Heart left ventricle (tissue), 13 donors: Measurements from ENCODE around the gene ZBTB7B.

Experiments used
- POLR2A ChIP-seq, 2 donors: fragments of 450-650 bp; IDR thresholded peaks; one replicate each; pipeline ENCODE4 v1.6.1; 2017; ENCODE audit warnings: antibody characterized with exemption in 2 of 2, mild to moderate bottlenecking in 2 of 2, moderate library complexity in 2 of 2
- TF ChIP-seq, protein P1 (sequence below), 12 donors: fragments of 200-600 bp; sonication (generic) in 4 of 12; IDR thresholded peaks; one replicate each; pipeline versions ENCODE4 v1.5.0 to v1.8.0; 2018 to 2022; ENCODE audit warnings: antibody characterized with exemption in 12 of 12, mild to moderate bottlenecking in 5 of 12
- donor health status: ischemic (EF 13 %, LVEDD 7.1; RV severe dilation, severe dysfunction).
- donor health status: DM: no; HTN: yes; CAD: no.
- donor health status: DM: no; HTN: no; CAD: no.
- donor health status: ischemic (EF 25% LVEDD 6.9; RV normal size, moderate dysfunction).
- donor health status: ischemic (EF 25% LVEDD 5.7; RV mildly dilated, moderate dysfunction).
- donor health status: ischemic (EF 35%, LVEDD 5.7; RV mildly dilated, moderate dysfunction).
- donor health status: nonischemic (EF 11% LVEDD 7.7; RV severe dilation, severe dysfunction).
- donor health status: DM: yes; HTN: yes; CAD: no.
- donor health status: PGD.
- donor health status: ischemic (EF 29% LVEDD 5.4; RV normal size, mild dysfunction).
- donor health status: nonischemic (EF 23%, LVEDD 6.1; RV moderate dilation, normal function).

DNA sequence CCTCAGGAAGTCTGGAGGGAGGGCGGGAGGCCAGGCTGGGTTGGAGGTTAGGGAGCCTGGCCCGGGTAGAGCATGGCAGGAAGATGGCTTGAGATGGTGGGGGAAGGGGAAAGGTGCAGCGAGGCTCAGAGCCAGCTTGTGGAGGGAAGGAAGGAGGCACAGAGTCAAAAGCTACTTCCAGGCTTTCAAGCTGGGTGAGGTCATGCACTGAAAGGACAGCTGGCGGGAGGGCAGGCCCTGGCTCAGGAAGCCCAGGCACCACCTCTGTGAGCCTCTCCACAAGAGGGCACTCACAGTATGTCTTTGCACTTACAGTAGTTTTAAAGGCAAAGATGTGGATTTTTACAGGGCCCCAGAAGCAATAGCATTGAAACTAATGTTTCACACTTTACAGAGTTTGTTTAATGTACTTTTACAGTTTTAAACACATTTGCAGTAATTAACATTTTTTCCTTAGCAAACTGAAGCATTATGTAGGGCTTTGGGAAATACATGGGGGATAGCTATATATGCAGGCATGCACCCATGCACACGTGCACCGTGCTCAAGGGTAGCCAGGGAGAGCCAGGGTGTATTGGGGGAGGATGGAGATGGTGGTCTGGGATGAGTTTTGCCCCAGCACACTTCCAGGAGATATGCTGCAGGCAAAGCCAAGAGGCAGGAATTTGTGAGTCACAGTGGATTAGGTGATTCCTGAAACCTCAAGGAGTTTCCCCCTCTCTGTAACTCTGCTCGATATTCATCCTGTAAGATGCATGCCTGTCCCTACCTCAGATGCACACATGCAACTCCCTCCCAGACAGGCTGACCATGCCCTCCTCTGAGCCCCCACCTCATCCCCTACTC is 42.4 kb downstream of the ZBTB7B start:
- TF ChIP-seq, protein P1, sequence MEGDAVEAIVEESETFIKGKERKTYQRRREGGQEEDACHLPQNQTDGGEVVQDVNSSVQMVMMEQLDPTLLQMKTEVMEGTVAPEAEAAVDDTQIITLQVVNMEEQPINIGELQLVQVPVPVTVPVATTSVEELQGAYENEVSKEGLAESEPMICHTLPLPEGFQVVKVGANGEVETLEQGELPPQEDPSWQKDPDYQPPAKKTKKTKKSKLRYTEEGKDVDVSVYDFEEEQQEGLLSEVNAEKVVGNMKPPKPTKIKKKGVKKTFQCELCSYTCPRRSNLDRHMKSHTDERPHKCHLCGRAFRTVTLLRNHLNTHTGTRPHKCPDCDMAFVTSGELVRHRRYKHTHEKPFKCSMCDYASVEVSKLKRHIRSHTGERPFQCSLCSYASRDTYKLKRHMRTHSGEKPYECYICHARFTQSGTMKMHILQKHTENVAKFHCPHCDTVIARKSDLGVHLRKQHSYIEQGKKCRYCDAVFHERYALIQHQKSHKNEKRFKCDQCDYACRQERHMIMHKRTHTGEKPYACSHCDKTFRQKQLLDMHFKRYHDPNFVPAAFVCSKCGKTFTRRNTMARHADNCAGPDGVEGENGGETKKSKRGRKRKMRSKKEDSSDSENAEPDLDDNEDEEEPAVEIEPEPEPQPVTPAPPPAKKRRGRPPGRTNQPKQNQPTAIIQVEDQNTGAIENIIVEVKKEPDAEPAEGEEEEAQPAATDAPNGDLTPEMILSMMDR (IDR thresholded peaks at IDR 0.05) = peak; percentile 68 to 90 (median 74)
- no peak for TF ChIP-seq POLR2A (IDR thresholded peaks at IDR 0.05)
